IMR-90 (cell line): ENCODE results near the gene PXMP2. TPM values are rescaled to one million over a fixed set of nuclear protein-coding genes. Genes with fewer than 3 reads are reported as not detected.

Experiments
- ATAC-seq: fragments of 200-7000 bp; cut with Tn5 transposase; 2 replicates; pipeline ENCODE4 v1.9.1; 2020; ENCODE audit warnings: low read depth, mild to moderate bottlenecking, moderate library complexity
- BruUV-seq: library from RNA; stranded (reverse); fragments of 400-500 nt; replicated peaks from 2 replicates; lab custom pipeline; 2021; lab: Mats Ljungman, UMichigan
- CTCF ChIA-PET: fragments of 300-600 bp; formaldehyde crosslinking; extraction: SDS; loops from one replicate; lab custom pipeline; 2021; ENCODE audit warnings: antibody characterized with exemption; lab: Yijun Ruan, JAX
- POLR2A ChIA-PET: fragments of 300-600 bp; sonication (Branson Sonifier 250); formaldehyde crosslinking; loops from one replicate; lab custom pipeline; 2022; ENCODE audit warnings: antibody characterized with exemption; ENCODE audit not compliant: unreplicated experiment; lab: Charles Lee
- DNase-seq: peaks from one replicate; pipeline ENCODE4 v3.0.0; 2013
- H2AFZ ChIP-seq: replicated peaks from 2 replicates; pipeline ENCODE3; 2013; ENCODE audit warnings: low read length, mild to moderate bottlenecking; ENCODE audit not compliant: poor library complexity
- H2AK5ac ChIP-seq: 2 replicates; pipeline ENCODE4 v1.6.1; 2013; ENCODE audit warnings: low read depth, low read length, inconsistent platforms
- H2AK9ac ChIP-seq: replicated peaks from 2 replicates; pipeline ENCODE3; 2013; ENCODE audit warnings: mild to moderate bottlenecking, low read depth, low read length, moderate library complexity; ENCODE audit not compliant: poor library complexity
- H2BK120ac ChIP-seq: 2 replicates; pipeline ENCODE4 v1.6.1; 2013; ENCODE audit warnings: low read depth, low read length, inconsistent platforms
- H2BK15ac ChIP-seq: 3 replicates; pipeline ENCODE4 v1.6.1; 2013; ENCODE audit warnings: low read depth, low read length, inconsistent platforms
- H2BK20ac ChIP-seq: 2 replicates; pipeline ENCODE4 v1.6.1; 2013; ENCODE audit warnings: low read depth, mild to moderate bottlenecking, inconsistent platforms, low read length, moderate library complexity
- H2BK5ac ChIP-seq: 2 replicates; pipeline ENCODE4 v1.6.1; 2013; ENCODE audit warnings: mild to moderate bottlenecking, low read depth, low read length, inconsistent platforms; ENCODE audit not compliant: poor library complexity, severe bottlenecking
- H3K14ac ChIP-seq: replicated peaks from 2 replicates; pipeline ENCODE4 v1.6.1; 2013; ENCODE audit warnings: low read depth, low read length, inconsistent platforms
- H3K18ac ChIP-seq: 2 replicates; pipeline ENCODE4 v1.6.1; 2013; ENCODE audit warnings: low read depth, low read length, control low read depth
- H3K23ac ChIP-seq: 2 replicates; pipeline ENCODE4 v1.6.1; 2013; ENCODE audit warnings: low read depth, low read length, inconsistent platforms
- H3K27ac ChIP-seq: 2 replicates; pipeline ENCODE4 v1.5.1; 2013; ENCODE audit warnings: mild to moderate bottlenecking, control low read depth, low read length; ENCODE audit not compliant: insufficient read depth
- H3K27me3 ChIP-seq: 2 replicates; pipeline ENCODE4 v1.6.1; 2013; ENCODE audit warnings: low read length; ENCODE audit not compliant: control insufficient read depth, insufficient read depth
- H3K36me3 ChIP-seq: 2 replicates; pipeline ENCODE4 v1.6.1; 2013; ENCODE audit warnings: low read length, mixed read lengths; ENCODE audit not compliant: control insufficient read depth, insufficient read depth
- H3K4ac ChIP-seq: 2 replicates; pipeline ENCODE4 v1.6.1; 2013; ENCODE audit warnings: low read depth, low read length, inconsistent platforms
- H3K4me1 ChIP-seq: 2 replicates; pipeline ENCODE4 v1.6.1; 2013; ENCODE audit warnings: low read length, mixed read lengths; ENCODE audit not compliant: control insufficient read depth, insufficient read depth
- H3K4me2 ChIP-seq: 2 replicates; pipeline ENCODE4 v1.6.1; 2013; ENCODE audit warnings: low read depth, mild to moderate bottlenecking, control low read depth, low read length, moderate library complexity
- H3K4me3 ChIP-seq: 2 replicates; pipeline ENCODE4 v1.5.1; 2013; ENCODE audit warnings: low read depth, mild to moderate bottlenecking, control low read depth, low read length, moderate library complexity; ENCODE audit not compliant: insufficient read depth
- H3K56ac ChIP-seq: 2 replicates; pipeline ENCODE4 v1.6.1; 2013; ENCODE audit warnings: low read length, inconsistent platforms; ENCODE audit not compliant: insufficient read depth; ENCODE audit errors: extremely low read depth
- H3K79me1 ChIP-seq, 2 experiments: 2 replicates each; pipeline ENCODE4 v1.6.1; 2013; ENCODE audit warnings: low read length in 2 of 2, inconsistent platforms in 1 of 2, low read depth in 1 of 2
- H3K9ac ChIP-seq: 2 replicates; pipeline ENCODE4 v1.6.1; 2013; ENCODE audit warnings: low read depth, low read length, control low read depth
- H3K9me1 ChIP-seq: 2 replicates; pipeline ENCODE4 v1.6.1; 2013; ENCODE audit warnings: low read length, inconsistent platforms; ENCODE audit not compliant: insufficient read depth
- H3K9me3 ChIP-seq: 2 replicates; pipeline ENCODE4 v1.6.1; 2013; ENCODE audit warnings: low read length; ENCODE audit not compliant: control insufficient read depth, insufficient read depth
- H4K20me1 ChIP-seq: 2 replicates; pipeline ENCODE4 v1.6.1; 2013; ENCODE audit warnings: low read length, inconsistent platforms; ENCODE audit not compliant: insufficient read depth
- H4K5ac ChIP-seq: 2 replicates; pipeline ENCODE4 v1.6.1; 2013; ENCODE audit warnings: mild to moderate bottlenecking, low read depth, low read length, control low read depth
- H4K8ac ChIP-seq, 2 experiments: 2 replicates each; pipeline ENCODE4 v1.6.1; 2013; ENCODE audit warnings: low read depth in 2 of 2, low read length in 2 of 2, control low read depth in 1 of 2, inconsistent platforms in 1 of 2
- H4K91ac ChIP-seq: 2 replicates; pipeline ENCODE4 v1.6.1; 2013; ENCODE audit warnings: low read depth, low read length, inconsistent platforms; ENCODE audit not compliant: insufficient read depth
- FOS ChIP-seq: fragments of 150-350 bp; IDR thresholded peaks from 2 replicates; pipeline ENCODE4 v1.6.1; 2016; ENCODE audit warnings: low read depth, low read length
- MAZ ChIP-seq: IDR thresholded peaks from 2 replicates; pipeline ENCODE4 v1.6.1; 2012; ENCODE audit warnings: low read depth, mild to moderate bottlenecking, low read length, improper control_type of control experiment, moderate library complexity, borderline replicate concordance
- MXI1 ChIP-seq: IDR thresholded peaks from 2 replicates; pipeline ENCODE4 v1.6.1; 2012; ENCODE audit warnings: low read depth, mild to moderate bottlenecking, low read length, moderate library complexity, borderline replicate concordance
- NFE2L2 ChIP-seq: fragments of 150-350 bp; IDR thresholded peaks from 2 replicates; pipeline ENCODE4 v1.6.1; 2016; ENCODE audit warnings: low read depth, mild to moderate bottlenecking, low read length
- POLR2A ChIP-seq: IDR thresholded peaks from 2 replicates; pipeline ENCODE4 v1.6.1; 2012; ENCODE audit warnings: mild to moderate bottlenecking, low read depth, low read length
- RCOR1 ChIP-seq: IDR thresholded peaks from 2 replicates; pipeline ENCODE4 v1.6.1; 2012; ENCODE audit warnings: mild to moderate bottlenecking, low read length, improper control_type of control experiment; ENCODE audit not compliant: insufficient replicate concordance
- WGBS, 2 experiments: methylation state at CpG; one replicate each; pipeline versions ENCODE4 v1.1.5 to v1.1.7; 2013; ENCODE audit warnings: missing lambda C conversion rate in 2 of 2; ENCODE audit not compliant: insufficient read length in 1 of 2; ENCODE audit errors: extremely low coverage in 2 of 2; 5-methylcytosine and 5-hydroxymethylcytosine counted together
- dilution Hi-C: fragments of 300-500 bp; cut with HindIII; formaldehyde crosslinking; loops from one replicate; pipeline ENCODE4 v1.14.3; 2018; ENCODE audit warnings: low sequenced_read_pairs; ENCODE audit not compliant: unreplicated experiment
- in situ Hi-C: fragments of 300-500 bp; cut with MboI; formaldehyde crosslinking; loops from 3 replicates; pipeline ENCODE4 v1.14.3; 2019; ENCODE audit warnings: low sequenced_read_pairs, inconsistent platforms, mixed read lengths
- intact Hi-C: fragments of 100-400 bp; cut with micrococcal nuclease; formaldehyde crosslinking; loops from 2 replicates; pipeline ENCODE4 v1.10.0; 2022
- polyA plus RNA-seq, 3 experiments: library from polyadenylated mRNA; depleted of rRNA; stranded (reverse); fragments of >200 nt; gene quantifications; 2 replicates each; pipeline ENCODE4 v1.2.3, GENCODE V29; 2012; ENCODE audit warnings: low replicate concordance in 1 of 3
- total RNA-seq: library from RNA; depleted of rRNA; stranded (reverse); fragments of >200 nt; gene quantifications from 2 replicates; pipeline ENCODE4 v1.2.3, GENCODE V29; 2012
- TF ChIP-seq, protein P1 (sequence below): fragments of 150-350 bp; IDR thresholded peaks from 2 replicates; pipeline ENCODE4 v1.6.1; 2017; ENCODE audit warnings: mild to moderate bottlenecking, antibody characterized with exemption, low read length, low read depth

PXMP2 gene
- total and polyA plus RNA-seq, 2 of the 4 experiments (the other 2 are of a cell fraction) = 10.9 to 20.1 TPM

DNA sequence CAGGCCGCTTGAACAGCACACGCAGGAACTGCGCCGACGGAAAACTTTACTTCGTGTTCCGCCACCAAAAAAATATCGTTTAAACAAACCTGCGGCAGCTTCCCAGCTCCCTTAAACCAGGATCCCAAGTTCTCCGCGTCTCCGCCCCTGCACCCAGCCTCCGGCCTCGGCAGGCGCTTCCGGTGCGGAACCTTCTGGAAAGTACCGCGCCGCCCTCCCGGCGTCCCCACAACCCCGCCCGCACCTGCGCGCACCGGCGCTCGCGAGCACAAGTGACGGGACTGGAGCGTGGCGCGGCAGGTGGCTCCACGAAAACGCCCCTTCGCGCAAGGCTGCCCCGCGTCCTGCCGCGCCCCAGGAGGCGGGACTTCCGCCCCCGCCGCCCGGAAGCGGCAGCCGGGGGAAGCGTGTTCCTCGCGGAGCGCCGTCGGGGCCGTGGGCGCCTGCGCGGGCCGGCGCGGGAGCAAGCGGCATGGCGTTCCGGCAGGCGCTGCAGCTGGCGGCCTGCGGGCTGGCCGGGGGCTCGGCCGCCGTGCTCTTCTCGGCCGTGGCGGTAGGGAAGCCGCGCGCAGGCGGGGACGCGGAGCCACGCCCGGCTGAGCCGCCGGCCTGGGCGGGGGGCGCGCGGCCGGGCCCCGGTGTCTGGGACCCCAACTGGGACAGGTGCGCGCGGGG, 23.2 kb downstream of the PXMP2 start, which contains the start of gene PGAM5:
PGAM5 (plus strand) TSS at position 438 of the 675 bp plus-strand sequence; CDS start at position 473, 35 bp downstream.
- intact Hi-C loops = no loop called here

More for the DNA sequence above, 23.2 kb downstream of the PXMP2 start, which contains the start of gene PGAM5:
- no peaks in the 10 kb centered on the region; the same call in 1 of the 2 replicates for H3K9me1 ChIP-seq
- peak within 1 kb of the TSS; percentile 55; the same call in 1 of the 2 replicates for H2BK120ac ChIP-seq
- H3K14ac ChIP-seq = peak within 1 kb of the TSS; percentile 72
- peak within 1 kb of the TSS; percentile 72 for H2BK5ac ChIP-seq
- H3K18ac ChIP-seq = no peak within 1 kb of the TSS
- POLR2A ChIA-PET = no interaction called here
- H3K27me3 ChIP-seq = no peaks in the 10 kb centered on the region
- in situ Hi-C loops (no loop called here), dilution Hi-C loops (no loop called here)
- peak within 1 kb of the TSS; percentile 72 for H3K23ac ChIP-seq
- 1% methylated on average over 54 of the region's 94 CpGs; no CpG with 5 or more reads in 1 of the 2 experiments for WGBS, 2 experiments
- peaks cover 7% of the 10 kb centered on the region for H3K36me3 ChIP-seq
- peaks cover 15 to 50% of the 10 kb centered on the region in 2 experiments for H3K79me1 ChIP-seq
- ATAC-seq = peak; percentile 93
- peak within 1 kb of the TSS; percentile 3 for H4K91ac ChIP-seq
- H3K4me1 ChIP-seq = 0 out of 2 replicates have a peak, but pooled peaks cover 2% of the 10 kb centered on the region
- H2BK20ac ChIP-seq = no peak within 1 kb of the TSS
- TF ChIP-seq NFE2L2 (no peak), RCOR1 (no peak), FOS (peak; percentile 5; the same call in 1 of the 2 replicates), MAZ (peak; percentile 62; the same call in 1 of the 2 replicates), MXI1 (peak; percentile 92), POLR2A (0 out of 2 replicates have a peak, but pooled peaks have one; percentile 52)
- TF ChIP-seq, protein P1, sequence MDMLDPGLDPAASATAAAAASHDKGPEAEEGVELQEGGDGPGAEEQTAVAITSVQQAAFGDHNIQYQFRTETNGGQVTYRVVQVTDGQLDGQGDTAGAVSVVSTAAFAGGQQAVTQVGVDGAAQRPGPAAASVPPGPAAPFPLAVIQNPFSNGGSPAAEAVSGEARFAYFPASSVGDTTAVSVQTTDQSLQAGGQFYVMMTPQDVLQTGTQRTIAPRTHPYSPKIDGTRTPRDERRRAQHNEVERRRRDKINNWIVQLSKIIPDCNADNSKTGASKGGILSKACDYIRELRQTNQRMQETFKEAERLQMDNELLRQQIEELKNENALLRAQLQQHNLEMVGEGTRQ = 0 out of 2 replicates have a peak, but pooled peaks have one; percentile 9
- H3K56ac ChIP-seq = peak within 1 kb of the TSS; percentile 33; the same call in 1 of the 2 replicates
- BruUV-seq = no TSS peak
- peaks cover 11% of the 10 kb centered on the region for H4K20me1 ChIP-seq
- no peaks in the 10 kb centered on the region for H3K9me3 ChIP-seq
- DNase-seq = peak; percentile 70
- H4K5ac ChIP-seq = peak within 1 kb of the TSS; percentile 68
- peak within 1 kb of the TSS; percentile 93 for H3K9ac ChIP-seq
- peak within 1 kb of the TSS; percentile 64 for H2AK5ac ChIP-seq
- peak within 1 kb of the TSS; percentile 92 for H3K4me3 ChIP-seq
- H2AFZ ChIP-seq = peak within 1 kb of the TSS; percentile 96
- H3K4ac ChIP-seq = peak within 1 kb of the TSS; percentile 71
- peak within 1 kb of the TSS; percentile 92 for H3K4me2 ChIP-seq
- CTCF ChIA-PET = no interaction called here
- H2BK15ac ChIP-seq = no peak within 1 kb of the TSS
- H2AK9ac ChIP-seq = peak within 1 kb of the TSS; percentile 86
- H4K8ac ChIP-seq = peak within 1 kb of the TSS; percentile 73 to 90; a peak in 3 of 4 replicates
- peak within 1 kb of the TSS; percentile 81 for H3K27ac ChIP-seq
